MM.1S (cell line): Measurements from ENCODE around the gene CCDC39.
"Not testable (repeated sequence)": the region's sequence is repeated elsewhere in the genome, so short reads cannot be mapped to it uniquely, and the experiment has no call there.

Source experiments
- DNase-seq: peaks from one replicate; pipeline ENCODE4 v3.0.0-alpha.2; 2015
- H2AFZ ChIP-seq: fragments of 300-600 bp; sonication (generic); 2 replicates; pipeline ENCODE4 v1.6.0; 2016; ENCODE audit warnings: antibody characterized with exemption, low read length
- H3F3A ChIP-seq: fragments of 300-600 bp; sonication (generic); 2 replicates; pipeline ENCODE4 v1.6.1; 2016; ENCODE audit warnings: mild to moderate bottlenecking, antibody characterized with exemption, low read length, moderate library complexity, mixed read lengths; ENCODE audit not compliant: insufficient read depth
- H3K27ac ChIP-seq: fragments of 300-600 bp; sonication (generic); 2 replicates; pipeline ENCODE4 v1.5.1; 2016; ENCODE audit warnings: mild to moderate bottlenecking, low read length
- H3K27me3 ChIP-seq: fragments of 300-600 bp; sonication (generic); replicated peaks from 2 replicates; pipeline ENCODE4 v1.6.0; 2016; ENCODE audit warnings: low read length; ENCODE audit not compliant: insufficient read depth
- H3K36me3 ChIP-seq: fragments of 300-600 bp; sonication (generic); replicated peaks from 2 replicates; pipeline ENCODE4 v1.6.1; 2016; ENCODE audit warnings: mild to moderate bottlenecking, low read length, mixed read lengths; ENCODE audit not compliant: insufficient read depth
- H3K4me1 ChIP-seq: fragments of 300-600 bp; sonication (generic); 2 replicates; pipeline ENCODE4 v1.6.1; 2016; ENCODE audit warnings: low read length, mixed read lengths
- H3K4me2 ChIP-seq: fragments of 300-600 bp; sonication (generic); 2 replicates; pipeline ENCODE4 v1.6.0; 2016; ENCODE audit warnings: low read depth, low read length
- H3K4me3 ChIP-seq: fragments of 300-600 bp; sonication (generic); 2 replicates; pipeline ENCODE4 v1.5.1; 2016; ENCODE audit warnings: low read length, mixed read lengths
- H3K79me2 ChIP-seq: fragments of 300-600 bp; sonication (generic); 2 replicates; pipeline ENCODE4 v1.6.1; 2016; ENCODE audit warnings: mixed run types, low read length, mixed read lengths
- H3K9ac ChIP-seq: fragments of 300-600 bp; sonication (generic); 2 replicates; pipeline ENCODE4 v1.6.1; 2016; ENCODE audit warnings: low read length, mixed read lengths
- H3K9me2 ChIP-seq: fragments of 300-600 bp; sonication (generic); replicated peaks from 2 replicates; pipeline ENCODE4 v1.6.1; 2016; ENCODE audit warnings: mild to moderate bottlenecking, low read length, mixed read lengths; ENCODE audit not compliant: insufficient read depth
- H3K9me3 ChIP-seq: fragments of 300-600 bp; sonication (generic); replicated peaks from 2 replicates; pipeline ENCODE4 v1.6.1; 2016; ENCODE audit warnings: mild to moderate bottlenecking, low read length, mixed read lengths; ENCODE audit not compliant: insufficient read depth
- H4K20me1 ChIP-seq: fragments of 300-600 bp; sonication (generic); 2 replicates; pipeline ENCODE4 v1.6.1; 2016; ENCODE audit warnings: mild to moderate bottlenecking, low read length, moderate library complexity, mixed read lengths; ENCODE audit not compliant: insufficient read depth
- EZH2 ChIP-seq: fragments of 300-600 bp; sonication (generic); optimal IDR thresholded peaks from 2 replicates; pipeline ENCODE3; 2017; ENCODE audit warnings: low read depth, mild to moderate bottlenecking, antibody characterized with exemption, low read length, mixed read lengths
- EZH2phosphoT487 ChIP-seq: fragments of 300-600 bp; sonication (generic); IDR thresholded peaks from 2 replicates; pipeline ENCODE4 v1.6.1; 2018; ENCODE audit warnings: antibody characterized with exemption, low read length
- TF ChIP-seq, protein P1 (sequence below): fragments of 300-600 bp; sonication (generic); IDR thresholded peaks from 2 replicates; pipeline ENCODE4 v1.5.1; 2016; ENCODE audit warnings: antibody characterized with exemption, low read length, mixed read lengths

Gene CCDC39

GRCh38 chr3:180626844-180627243 is 52.4 kb downstream of the CCDC39 start:
- Histone ChIP-seq H3K27ac (no peak overlapping the region), H4K20me1 (no peaks in the 10 kb centered on the region), H3K9me3 (no peaks in the 10 kb centered on the region), H3F3A (no peaks in the 10 kb centered on the region), H3K4me3 (no peak overlapping the region), H3K4me2 (no peak overlapping the region), H3K27me3 (no peaks in the 10 kb centered on the region), H3K36me3 (no peaks in the 10 kb centered on the region), H3K9me2 (no peaks in the 10 kb centered on the region), H3K9ac (no peak overlapping the region), H2AFZ (no peak overlapping the region), H3K79me2 (no peaks in the 10 kb centered on the region), H3K4me1 (peaks cover 15% of the 10 kb centered on the region; the same call in 1 of the 2 replicates)
- DNase-seq, result peak; percentile 21
- TF ChIP-seq, protein P1, sequence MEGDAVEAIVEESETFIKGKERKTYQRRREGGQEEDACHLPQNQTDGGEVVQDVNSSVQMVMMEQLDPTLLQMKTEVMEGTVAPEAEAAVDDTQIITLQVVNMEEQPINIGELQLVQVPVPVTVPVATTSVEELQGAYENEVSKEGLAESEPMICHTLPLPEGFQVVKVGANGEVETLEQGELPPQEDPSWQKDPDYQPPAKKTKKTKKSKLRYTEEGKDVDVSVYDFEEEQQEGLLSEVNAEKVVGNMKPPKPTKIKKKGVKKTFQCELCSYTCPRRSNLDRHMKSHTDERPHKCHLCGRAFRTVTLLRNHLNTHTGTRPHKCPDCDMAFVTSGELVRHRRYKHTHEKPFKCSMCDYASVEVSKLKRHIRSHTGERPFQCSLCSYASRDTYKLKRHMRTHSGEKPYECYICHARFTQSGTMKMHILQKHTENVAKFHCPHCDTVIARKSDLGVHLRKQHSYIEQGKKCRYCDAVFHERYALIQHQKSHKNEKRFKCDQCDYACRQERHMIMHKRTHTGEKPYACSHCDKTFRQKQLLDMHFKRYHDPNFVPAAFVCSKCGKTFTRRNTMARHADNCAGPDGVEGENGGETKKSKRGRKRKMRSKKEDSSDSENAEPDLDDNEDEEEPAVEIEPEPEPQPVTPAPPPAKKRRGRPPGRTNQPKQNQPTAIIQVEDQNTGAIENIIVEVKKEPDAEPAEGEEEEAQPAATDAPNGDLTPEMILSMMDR, result no peak
- no peak for TF ChIP-seq EZH2
- no peak for TF ChIP-seq EZH2phosphoT487

- peak overlapping the region; percentile 1; the same call in 1 of the 2 replicates for H3K27ac ChIP-seq
- H3K4me2 ChIP-seq, result no peak overlapping the region
- H4K20me1 ChIP-seq, result no peaks in the 10 kb centered on the region
- DNase-seq, result peak; percentile 34
- no peaks in the 10 kb centered on the region for H3K27me3 ChIP-seq
- H3K79me2 ChIP-seq, result no peaks in the 10 kb centered on the region
- no peaks in the 10 kb centered on the region for H3F3A ChIP-seq
- no peaks in the 10 kb centered on the region for H3K9me2 ChIP-seq
- no peak overlapping the region for H3K4me3 ChIP-seq
- TF ChIP-seq EZH2 (no peak), EZH2phosphoT487 (no peak)
- TF ChIP-seq, protein P1, result no peak
- H2AFZ ChIP-seq, result no peak overlapping the region
- no peaks in the 10 kb centered on the region for H3K9me3 ChIP-seq
- H3K36me3 ChIP-seq, result no peaks in the 10 kb centered on the region
- H3K9ac ChIP-seq, result no peak overlapping the region
- peaks cover 15% of the 10 kb centered on the region; the same call in 1 of the 2 replicates for H3K4me1 ChIP-seq
These were observed 54.6 kb downstream of the CCDC39 start for GRCh38 chr3:180624714-180625113.

DNA sequence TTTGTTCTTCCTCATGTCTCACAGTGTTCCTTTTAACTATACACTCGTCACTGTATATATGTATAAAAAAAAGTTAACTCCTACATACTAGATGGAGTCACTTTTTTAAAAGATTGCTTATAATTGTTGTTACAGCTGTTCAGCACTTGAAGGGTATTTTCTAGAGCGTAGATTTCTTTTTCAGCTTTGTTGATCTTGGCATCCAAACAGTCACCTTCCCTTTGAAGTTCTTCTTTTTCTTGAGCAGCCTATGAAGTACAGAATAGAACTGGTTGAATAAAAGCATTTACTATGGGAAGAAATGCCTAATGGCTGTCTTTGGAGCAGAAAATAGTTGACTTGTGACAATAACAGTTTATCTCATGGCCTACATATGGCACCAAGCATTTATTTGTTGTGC is 59.6 kb downstream of the CCDC39 start:
- H3K9me3 ChIP-seq, result no peaks in the 10 kb centered on the region
- H3K9ac ChIP-seq, result no peak overlapping the region
- H3K4me1 ChIP-seq, result peaks cover 6% of the 10 kb centered on the region; the same call in 1 of the 2 replicates
- H3K27me3 ChIP-seq, result no peaks in the 10 kb centered on the region
- TF ChIP-seq, protein P1, result no peak
- TF ChIP-seq EZH2, result no peak
- no peak for TF ChIP-seq EZH2phosphoT487
- H3K4me3 ChIP-seq, result no peak overlapping the region
- no peaks in the 10 kb centered on the region for H4K20me1 ChIP-seq
- H3K27ac ChIP-seq, result no peak overlapping the region
- H3K79me2 ChIP-seq, result no peaks in the 10 kb centered on the region
- H3K4me2 ChIP-seq, result no peak overlapping the region
- H3K9me2 ChIP-seq, result no peaks in the 10 kb centered on the region
- no peak overlapping the region for H2AFZ ChIP-seq
- no peaks in the 10 kb centered on the region for H3K36me3 ChIP-seq
- DNase-seq, result no peak
- H3F3A ChIP-seq, result no peaks in the 10 kb centered on the region

DNA sequence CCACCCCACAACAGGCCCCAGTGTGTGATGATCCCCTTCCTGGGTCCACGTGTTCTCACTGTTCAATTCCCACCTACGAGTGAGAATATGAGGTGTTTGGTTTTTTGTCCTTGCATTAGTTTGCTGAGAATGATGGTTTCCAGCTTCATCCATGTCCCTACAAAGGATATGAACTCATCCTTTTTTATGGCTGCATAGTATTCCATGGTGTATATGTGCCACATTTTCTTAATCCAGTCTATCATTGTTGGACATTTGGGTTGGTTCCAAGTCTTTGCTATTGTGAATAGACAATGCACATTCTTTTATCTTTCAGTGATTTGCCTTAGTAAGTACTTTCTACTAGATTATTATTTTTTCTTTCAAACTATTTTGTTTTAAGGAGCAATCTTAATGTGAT is 60.7 kb downstream of the CCDC39 start:
- not testable (repeated sequence) for H3K4me1 ChIP-seq, H3K9me3 ChIP-seq, H3K27ac ChIP-seq, H3F3A ChIP-seq, H3K27me3 ChIP-seq, H3K4me3 ChIP-seq, H3K4me2 ChIP-seq, DNase-seq, H3K36me3 ChIP-seq, H3K9ac ChIP-seq, H3K79me2 ChIP-seq, H3K9me2 ChIP-seq, H4K20me1 ChIP-seq, H2AFZ ChIP-seq
